A549 treated with AZD9567 at 1 μM for 4 hours (cell line): ENCODE results near the gene NBPF15. TPM values are rescaled to one million over a fixed set of nuclear protein-coding genes. Genes with fewer than 3 reads are reported as not detected.

Experiments used
- total RNA-seq: library from RNA; stranded (reverse); fragments of 200-300 nt; extraction: Qiagen RNA extraction; gene quantifications from 5 replicates; pipeline ENCODE4 v1.2.3, GENCODE V29; 2022; ENCODE audit not compliant: insufficient read depth

NBPF15 gene
- 17.4 to 23.5 TPM (median 22.6 TPM) in 5 replicates for total RNA-seq

GRCh38 chr1:144461136-144461759, at the start of gene NBPF15:
NBPF15 (minus strand) TSS chr1:144461669; CDS start chr1:144440003, 21,666 bp downstream.

Other genes starting within 250 kb of the NBPF15 start
- gene PPIAL4E, start 88.0 kb downstream of the NBPF15 start, total RNA-seq, result not detected in 5 replicates
- gene PPIAL4F, start 131.2 kb upstream of the NBPF15 start, total RNA-seq, result not detected in 5 replicates